T-helper 22 cell (primary cell): Measurements from ENCODE around the gene ST3GAL4.
"Not testable (repeated sequence)": the region's sequence is repeated elsewhere in the genome, so short reads cannot be mapped to it uniquely, and the experiment has no call there.

ENCODE experiments used
- DNase-seq: peaks from one replicate; pipeline ENCODE4 v3.0.0-alpha.2; 2020; ENCODE audit warnings: low read depth

The ST3GAL4 gene

GRCh38 chr11:126387857-126388256, 32.4 kb downstream of the ST3GAL4 start:
- DNase-seq, result no peak

- no peak for DNase-seq
These were observed 34.9 kb downstream of the ST3GAL4 start for GRCh38 chr11:126390272-126390867.

DNA sequence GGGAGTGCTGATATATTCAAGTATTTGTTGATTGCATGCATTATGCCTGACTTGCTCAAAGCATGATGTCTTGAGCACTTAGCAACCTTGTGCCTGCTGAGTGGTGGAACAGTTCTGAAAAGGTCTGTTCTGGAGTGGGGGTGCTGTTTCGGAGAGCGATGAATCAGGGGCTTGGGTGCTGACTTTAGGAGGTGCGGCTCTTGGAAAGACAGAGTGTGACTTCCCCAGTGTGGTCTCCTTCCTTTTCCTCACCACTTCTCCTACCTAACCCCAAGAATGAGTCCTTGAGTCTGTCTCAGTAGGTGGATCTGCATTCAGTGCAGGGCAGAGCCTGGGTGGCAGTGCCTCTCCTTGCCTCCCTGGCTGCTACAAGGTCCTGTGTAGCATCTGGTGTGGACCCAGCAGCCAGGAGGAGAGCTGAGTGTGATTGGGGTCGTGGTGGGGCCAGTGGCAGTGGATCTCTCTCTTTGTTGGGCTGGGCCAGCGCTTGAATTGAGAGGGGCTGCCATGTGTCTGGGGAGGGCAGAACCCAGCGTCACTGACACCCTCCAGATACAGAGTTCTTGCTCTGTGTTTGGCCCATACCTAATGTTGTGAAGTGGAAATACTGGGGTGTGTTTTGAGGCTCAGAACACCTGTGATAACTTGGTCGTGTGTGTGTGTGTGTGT, 35.9 kb downstream of the ST3GAL4 start:
- no peak for DNase-seq

DNA sequence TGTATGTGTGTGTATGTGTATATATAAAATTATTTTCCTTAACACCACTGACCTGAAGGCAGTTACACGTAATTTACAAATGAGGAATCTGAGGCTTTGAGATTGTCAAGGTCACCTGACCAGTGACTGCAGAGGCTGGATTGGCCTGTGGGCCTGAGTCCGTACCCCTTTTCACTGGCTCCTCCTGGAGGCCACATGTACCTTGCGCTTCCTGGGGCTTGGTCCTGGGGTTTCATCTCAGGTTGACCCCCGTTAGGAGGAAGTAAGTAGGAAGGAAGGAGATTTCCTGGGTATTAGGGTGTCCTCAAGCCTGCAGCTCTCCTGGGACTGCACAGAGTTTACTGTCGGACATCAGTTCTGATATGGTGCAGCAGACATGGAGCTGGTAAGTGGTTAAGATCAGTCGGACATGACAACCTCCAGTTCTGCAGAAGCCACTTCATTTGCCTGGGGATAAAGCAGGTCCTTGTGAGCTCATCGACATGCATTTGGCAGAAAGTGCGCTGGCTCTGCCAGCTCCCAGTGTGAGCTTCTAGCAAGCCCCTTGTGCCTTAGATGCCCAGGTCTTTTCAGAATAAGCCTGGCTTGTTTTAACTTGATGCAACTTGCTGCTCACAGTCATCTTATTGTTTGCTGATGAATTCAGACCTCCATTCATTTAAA, 36.6 kb downstream of the ST3GAL4 start:
- DNase-seq, result no peak

DNA sequence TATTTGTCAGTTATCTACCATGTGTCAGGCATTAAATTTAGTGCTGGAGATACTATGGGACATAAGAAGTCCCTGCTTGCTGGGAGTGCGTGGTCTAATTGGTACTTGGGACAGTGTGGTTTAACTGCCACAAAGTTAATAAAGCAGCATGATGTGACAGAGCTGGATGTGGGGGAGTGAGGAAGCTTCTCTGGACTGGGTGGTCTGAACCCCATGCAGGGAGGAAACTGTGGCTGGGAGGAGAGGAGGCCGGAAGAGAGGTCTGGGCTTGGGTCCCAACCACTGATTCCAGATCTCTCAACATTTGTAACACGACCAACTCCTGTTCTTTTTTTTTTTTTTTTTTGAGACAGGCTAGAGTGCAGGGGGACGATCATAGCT, 37.1 kb downstream of the ST3GAL4 start:
- no peak for DNase-seq

- no peak for DNase-seq
These were observed 37.7 kb downstream of the ST3GAL4 start for GRCh38 chr11:126393143-126393542.

DNA sequence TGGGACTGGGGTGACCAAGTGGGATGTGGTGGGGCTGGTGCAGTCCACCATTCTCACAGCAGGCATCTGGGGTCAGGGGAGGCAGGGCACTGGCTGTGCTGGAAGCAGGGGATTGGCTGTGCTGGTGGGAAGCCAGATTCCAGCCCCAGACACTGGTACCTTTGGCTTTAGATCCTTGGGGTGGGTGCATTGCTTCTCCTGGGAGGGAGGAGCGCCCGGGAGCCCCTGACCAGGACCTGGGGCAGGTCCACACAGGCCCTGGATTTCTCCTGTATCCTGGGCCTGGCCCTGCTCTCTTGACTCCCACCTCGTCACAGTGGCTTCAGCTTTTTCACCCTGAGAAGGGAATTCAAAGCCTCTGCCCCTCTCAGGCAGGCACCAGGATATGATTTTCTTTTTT, 38.5 kb downstream of the ST3GAL4 start:
- DNase-seq, result no peak

DNA sequence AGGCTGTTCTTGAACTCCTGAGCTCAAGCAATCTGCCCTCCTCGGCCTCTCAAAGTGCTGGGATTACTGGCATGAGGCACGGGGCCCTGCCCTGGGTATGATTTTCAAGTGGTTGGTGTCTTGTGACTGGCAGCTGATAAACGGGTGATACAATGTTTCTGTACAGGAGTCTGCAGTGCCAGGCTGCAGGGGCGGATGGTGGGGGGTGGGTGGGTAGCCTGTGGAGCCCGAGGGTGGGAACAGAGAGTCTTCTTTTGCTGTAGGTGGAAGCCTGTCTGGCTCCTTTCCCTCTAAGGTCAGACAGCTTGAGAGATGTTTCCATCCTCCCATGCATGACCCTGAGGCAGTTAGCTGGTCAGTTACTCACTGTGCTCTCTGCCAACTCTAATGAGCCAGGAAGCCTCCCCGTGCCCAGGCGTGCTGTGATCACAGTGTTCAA, 39.2 kb downstream of the ST3GAL4 start:
- DNase-seq, result not testable (repeated sequence)

GRCh38 chr11:126395784-126396183, 40.3 kb downstream of the ST3GAL4 start:
- not testable (repeated sequence) for DNase-seq

- not testable (repeated sequence) for DNase-seq
These were observed 40.8 kb downstream of the ST3GAL4 start for GRCh38 chr11:126396266-126396665.

DNA sequence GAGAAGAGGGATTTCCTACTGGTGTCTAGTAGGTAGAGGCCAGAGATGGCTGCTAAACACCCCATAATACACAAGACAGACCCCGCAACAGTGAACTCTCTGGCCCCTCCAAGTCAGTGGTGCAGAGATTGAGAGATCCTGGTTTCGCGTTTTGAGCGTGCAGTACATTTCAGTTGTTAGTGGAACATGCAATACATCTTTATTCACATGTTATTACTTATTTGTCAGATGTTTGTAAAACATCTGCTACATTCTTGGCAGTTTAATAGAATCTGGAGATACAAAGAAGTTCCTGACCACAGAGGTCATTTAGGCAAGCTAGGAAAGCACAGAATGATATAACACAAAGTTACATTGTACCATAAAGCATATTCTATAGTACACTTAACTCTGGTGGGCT, 41.5 kb downstream of the ST3GAL4 start:
- DNase-seq, result no peak

- no peak for DNase-seq
These were observed 42.8 kb downstream of the ST3GAL4 start for GRCh38 chr11:126398296-126398695.

GRCh38 chr11:126398721-126399120, 43.2 kb downstream of the ST3GAL4 start:
- DNase-seq, result no peak

GRCh38 chr11:126400019-126400418, 44.5 kb downstream of the ST3GAL4 start:
- DNase-seq, result no peak

DNA sequence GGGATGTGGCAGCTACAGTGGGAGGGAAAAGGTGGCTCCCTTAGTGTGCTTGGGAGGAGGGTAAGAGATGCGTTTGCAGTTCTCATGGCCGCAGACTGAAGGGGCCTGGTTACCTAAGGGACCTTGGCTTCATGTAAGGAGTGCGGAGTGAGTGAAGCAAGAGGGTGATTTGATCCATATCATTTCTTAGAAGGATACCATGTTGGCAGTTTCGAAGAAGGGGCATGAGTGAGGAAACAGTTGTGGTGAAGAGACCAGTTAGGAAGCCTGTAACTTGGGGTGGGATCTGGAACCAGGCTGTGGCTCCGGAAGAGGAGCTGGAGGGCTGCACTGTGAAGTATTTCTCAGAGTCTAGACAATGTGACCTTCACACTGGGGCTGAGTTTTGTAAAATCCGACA, 45.0 kb downstream of the ST3GAL4 start:
- DNase-seq, result no peak

DNA sequence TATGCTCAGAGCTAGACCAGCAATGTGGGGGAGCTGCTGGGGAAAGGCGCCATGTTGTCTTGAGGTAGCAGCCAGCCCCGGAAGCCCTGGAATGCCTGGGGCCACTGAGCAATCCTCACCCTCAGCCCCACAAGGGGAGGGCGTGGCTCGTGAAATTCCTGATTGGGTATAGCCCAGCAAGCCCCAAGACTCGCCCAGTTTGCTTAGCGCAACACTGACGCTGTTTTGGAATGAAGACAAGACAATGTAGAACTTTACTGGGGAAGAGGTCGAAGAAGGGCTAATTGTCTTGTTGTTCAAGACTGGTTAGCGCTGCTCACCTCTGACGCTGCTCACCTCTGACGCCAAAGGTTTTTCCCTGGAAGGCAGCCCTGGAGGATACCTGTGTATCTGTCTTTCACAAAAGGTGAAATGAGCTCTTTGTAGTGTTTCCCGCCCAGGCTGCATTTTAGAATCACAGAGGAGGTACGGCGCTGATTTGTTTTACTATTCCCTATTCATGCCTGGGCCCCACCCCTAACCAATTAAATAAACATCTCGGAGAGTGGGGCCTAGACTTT, 47.6 kb downstream of the ST3GAL4 start:
- DNase-seq, result no peak

GRCh38 chr11:126403658-126404057, 48.2 kb downstream of the ST3GAL4 start:
- DNase-seq, result no peak

- no peak for DNase-seq
These were observed 48.9 kb downstream of the ST3GAL4 start for GRCh38 chr11:126404367-126404766.

DNA sequence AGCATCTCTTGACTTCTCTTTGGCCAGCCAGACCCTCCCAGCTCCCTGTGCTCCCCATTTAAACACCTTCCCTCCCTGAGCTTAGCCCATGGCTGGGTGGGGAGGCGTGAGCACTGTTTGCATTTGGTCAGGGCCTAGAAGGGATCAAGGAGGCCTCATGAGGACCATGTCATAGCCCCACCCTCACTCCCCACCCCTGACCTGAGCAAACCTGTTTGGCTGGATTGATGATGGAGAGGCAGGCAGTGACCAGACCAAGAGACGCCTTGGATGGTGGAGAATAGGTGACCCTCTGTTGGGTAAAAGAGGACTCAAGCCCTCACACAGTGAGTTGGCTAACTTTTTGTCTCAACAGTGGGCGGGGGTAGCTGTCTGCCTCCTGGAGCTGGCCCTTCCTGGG, 49.9 kb downstream of the ST3GAL4 start:
- DNase-seq, result no peak

DNA sequence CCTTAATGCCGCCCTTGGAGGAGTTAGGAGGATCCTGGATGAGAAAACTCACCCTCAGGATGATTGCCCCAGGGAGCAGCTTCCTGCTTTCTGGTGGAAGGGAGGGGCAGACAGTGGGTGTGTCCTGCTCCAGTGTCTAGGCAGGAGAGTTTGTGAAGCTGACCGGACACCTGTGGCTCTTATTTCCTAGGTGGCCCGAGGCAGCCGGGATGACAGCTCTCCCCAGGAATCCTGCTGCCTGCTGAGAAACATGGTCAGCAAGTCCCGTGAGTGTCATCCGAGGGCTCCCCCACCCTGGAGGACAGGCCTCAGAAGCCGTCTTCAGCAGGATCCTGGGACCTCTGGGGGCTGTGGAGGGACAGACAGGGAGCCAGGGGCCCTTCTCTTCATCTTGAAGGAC, 50.4 kb downstream of the ST3GAL4 start:
- no peak for DNase-seq

GRCh38 chr11:126406368-126406767, 50.9 kb downstream of the ST3GAL4 start:
- no peak for DNase-seq

DNA sequence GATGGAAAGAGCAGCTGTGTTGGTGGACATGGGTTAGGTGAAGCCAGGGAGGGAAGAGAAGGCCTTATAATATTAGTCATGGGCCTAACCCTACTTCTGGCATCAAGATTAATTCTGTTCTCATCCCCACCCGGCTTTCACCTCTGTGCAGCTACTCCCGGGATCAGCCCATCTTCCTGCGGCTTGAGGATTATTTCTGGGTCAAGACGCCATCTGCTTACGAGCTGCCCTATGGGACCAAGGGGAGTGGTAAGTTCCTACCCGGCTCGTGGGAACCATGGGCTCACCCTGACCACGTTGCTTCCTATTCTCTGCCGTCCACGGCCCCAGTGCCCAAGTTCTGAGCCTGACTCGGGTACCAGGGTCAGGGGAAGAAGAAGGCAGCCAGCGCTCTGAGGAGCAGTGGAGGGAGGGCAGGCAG, 51.6 kb downstream of the ST3GAL4 start:
- no peak for DNase-seq

DNA sequence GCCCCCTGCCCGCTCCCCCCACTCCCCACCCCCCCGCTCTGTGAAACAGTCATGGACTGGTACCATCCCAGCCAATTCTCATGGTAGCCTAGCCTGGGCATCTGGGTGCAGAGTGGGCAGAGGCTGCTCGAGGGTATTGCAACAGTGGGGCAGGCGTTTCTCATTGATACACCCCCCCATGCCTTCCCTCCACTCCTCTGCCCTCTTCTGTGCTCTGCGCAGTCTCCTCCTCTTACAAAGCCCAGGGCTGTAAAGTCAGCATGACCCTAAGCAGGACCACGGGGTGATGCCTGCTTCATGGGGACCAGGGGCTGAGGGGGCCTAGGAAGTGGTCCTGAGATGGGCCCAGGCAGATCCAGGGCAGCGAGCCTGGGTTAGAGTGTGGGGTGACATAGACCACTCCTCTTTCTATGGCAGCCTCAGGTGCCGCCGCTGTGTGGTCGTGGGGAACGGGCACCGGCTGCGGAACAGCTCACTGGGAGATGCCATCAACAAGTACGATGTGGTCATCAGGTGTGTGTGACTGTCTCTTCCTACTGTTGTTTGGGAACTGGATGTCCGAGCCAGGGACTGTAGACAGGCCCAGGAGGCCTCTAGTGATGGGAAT, 52.3 kb downstream of the ST3GAL4 start:
- no peak for DNase-seq
